Fibroblast of upper back skin (primary cell): ENCODE measurements around the gene DENND2C.
"Not testable (repeated sequence)": the region's sequence is repeated elsewhere in the genome, so short reads cannot be mapped to it uniquely, and the experiment has no call there.

Experiments used
- DNase-seq: peaks from one replicate; pipeline ENCODE4 v3.0.0-alpha.2; 2013

The DENND2C gene

GRCh38 chr1:114594046-114594445 is 75.8 kb downstream of the DENND2C start:
- no peak for DNase-seq

- no peak for DNase-seq
These were observed 80.7 kb downstream of the DENND2C start for GRCh38 chr1:114589122-114589521.

GRCh38 chr1:114588196-114588689 is 81.6 kb downstream of the DENND2C start:
- no peak for DNase-seq

GRCh38 chr1:114587203-114587991 is 82.5 kb downstream of the DENND2C start:
- no peak for DNase-seq

- DNase-seq: no peak
These were observed 83.3 kb downstream of the DENND2C start for GRCh38 chr1:114586513-114587047.

- peak; percentile 66 for DNase-seq
These were observed 84.6 kb downstream of the DENND2C start for GRCh38 chr1:114585231-114585630.

- DNase-seq: peak; percentile 99
These were observed 88.2 kb downstream of the DENND2C start, which contains the start of gene BCAS2 for GRCh38 chr1:114581335-114582287. Gene BCAS2, minus strand, starts transcription at chr1:114581615. Its CDS starts 24 bp downstream, at chr1:114581591.

- DNase-seq: no peak
These were observed 95.5 kb downstream of the DENND2C start for GRCh38 chr1:114574365-114574764.

GRCh38 chr1:114564141-114564540 is 105.7 kb downstream of the DENND2C start:
- DNase-seq: no peak

- not testable (repeated sequence) for DNase-seq
These were observed 106.8 kb downstream of the DENND2C start for GRCh38 chr1:114562978-114563510.

- DNase-seq: no peak
These were observed 108.5 kb downstream of the DENND2C start for GRCh38 chr1:114561333-114561732.

GRCh38 chr1:114559356-114559755 is 110.5 kb downstream of the DENND2C start:
- DNase-seq: no peak

GRCh38 chr1:114558544-114558943 is 111.3 kb downstream of the DENND2C start:
- peak; percentile 1 for DNase-seq

GRCh38 chr1:114554577-114554976 is 115.3 kb downstream of the DENND2C start:
- no peak for DNase-seq

- DNase-seq: no peak
These were observed 117.7 kb downstream of the DENND2C start for GRCh38 chr1:114552106-114552639.

GRCh38 chr1:114551400-114551799 is 118.4 kb downstream of the DENND2C start:
- no peak for DNase-seq

- no peak for DNase-seq
These were observed 119.5 kb downstream of the DENND2C start for GRCh38 chr1:114550336-114550735.

- DNase-seq: peak; percentile 5
These were observed 120.7 kb downstream of the DENND2C start for GRCh38 chr1:114549137-114549536.

- no peak for DNase-seq
These were observed 122.8 kb downstream of the DENND2C start for GRCh38 chr1:114547076-114547475.

GRCh38 chr1:114545796-114546195 is 124.1 kb downstream of the DENND2C start:
- no peak for DNase-seq

GRCh38 chr1:114545315-114545714 is 124.5 kb downstream of the DENND2C start:
- DNase-seq: no peak

- no peak for DNase-seq
These were observed 129.0 kb downstream of the DENND2C start for GRCh38 chr1:114540821-114541220.

- DNase-seq: no peak
These were observed 129.6 kb downstream of the DENND2C start for GRCh38 chr1:114540272-114540671.
